ENCODE measurements around the gene EBNA1BP2. TPM values are rescaled to one million over a fixed set of nuclear protein-coding genes. Genes with fewer than 3 reads are reported as not detected.
A peak's percentile ranks its signal among the peaks of the same experiment; 100 is the strongest.

EBNA1BP2 gene
- total and polyA plus RNA-seq, 2 of the 13 experiments (the other 11 are each of a cell fraction or from before 2014, with no cell fraction given), result 27.1 to 102 TPM

DNA sequence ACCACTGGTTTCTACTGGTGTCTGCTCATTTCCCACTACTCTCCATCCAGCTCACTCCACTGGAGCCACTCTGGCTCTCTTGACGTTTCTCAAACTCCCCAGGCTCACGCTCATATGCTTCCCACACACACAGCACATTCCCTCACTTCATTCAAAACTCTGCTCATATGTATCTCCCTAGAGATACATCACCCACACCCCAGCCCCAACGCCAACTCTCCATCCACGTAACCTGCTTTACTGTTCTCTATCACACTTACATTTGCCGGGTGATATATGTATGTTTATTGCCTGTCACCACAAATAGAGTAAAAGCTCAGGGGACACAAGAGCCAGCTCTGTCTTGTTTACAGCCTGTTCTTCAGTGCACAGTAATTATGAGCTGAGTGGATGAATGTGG is 22.2 kb downstream of the EBNA1BP2 start:
- ChIA-PET POLR2A (no interaction called here), CTCF (ENCODE audit: low intra/inter-chr PET ratio, low total read pairs) (no interaction called here)
- no peak for DNase-seq (ENCODE audit: low spot score)
- Histone ChIP-seq H3K79me2 (ENCODE audit: insufficient read depth, low read length) (no peaks in the 10 kb centered on the region), H3K4me2 (ENCODE audit: low read depth, low read length) (no peak overlapping the region), H3K4me1 (ENCODE audit: insufficient read depth, low read length) (no peaks in the 10 kb centered on the region), H4K20me1 (ENCODE audit: insufficient read depth, low read length) (no peaks in the 10 kb centered on the region), H3K36me3 (replicated peaks in 1 of 2; ENCODE audit: control insufficient read depth in 1 of 2, insufficient read depth in 2 of 2, low read length in 2 of 2) (no peaks in the 10 kb centered on the region), H3K9me3 (ENCODE audit: low read length) (no peaks in the 10 kb centered on the region), H3K27ac (ENCODE audit: extremely low read length, insufficient read depth, low read length) (no peak overlapping the region), H3K9ac (ENCODE audit: insufficient read depth, low read depth, low read length) (no peak overlapping the region), H2AFZ (ENCODE audit: low read length) (no peak overlapping the region), H3K27me3 (ENCODE audit: control insufficient read depth in 1 of 2, insufficient read depth in 2 of 2, low read length in 2 of 2) (no peaks in the 10 kb centered on the region), H3K4me3 (replicated peaks in 1 of 3; ENCODE audit: insufficient read depth in 1 of 3, low read depth in 2 of 3, low read length in 3 of 3) (no peak overlapping the region)
- no peak for ATAC-seq
- intact Hi-C loops (cut with micrococcal nuclease; ENCODE audit: unreplicated experiment) (no loop called here), in situ Hi-C loops (cut with HindIII; ENCODE audit: extremely low pct_ligation_motif_present, low pct_unique_long_range_greater_than_20kb) (no loop called here)
- no peak for TF ChIP-seq GPN1 (CRISPR knock-in tag; IDR thresholded peaks at IDR 0.05; ENCODE audit: borderline replicate concordance)
- no peak for FAIRE-seq
- no TSS peak for BruUV-seq (replicated peaks)
- 37% methylated on average over 5 of the region's 5 CpGs for WGBS (ENCODE audit: low lambda C conversion rate)

GRCh38 chr1:43147625-43148327 is 24.3 kb downstream of the EBNA1BP2 start:
- H2AFZ ChIP-seq (ENCODE audit: low read length), result no peak overlapping the region
- WGBS (ENCODE audit: low lambda C conversion rate), result 77% methylated on average over 34 of the region's 47 CpGs
- TF ChIP-seq SIN3A (IDR thresholded peaks at IDR 0.05; ENCODE audit: borderline replicate concordance, low read depth, low read length), result peak; percentile 76; the same call in 1 of the 2 replicates
- TF ChIP-seq TMF1 (CRISPR knock-in tag; IDR thresholded peaks at IDR 0.05; ENCODE audit: low read depth), result no peak
- TF ChIP-seq HNRNPLL (IDR thresholded peaks at IDR 0.05; ENCODE audit: low read depth, low read length, poor library complexity, severe bottlenecking), result peak; percentile 99
- no peak for TF ChIP-seq TFDP2 (CRISPR knock-in tag; IDR thresholded peaks at IDR 0.05)
- TF ChIP-seq BHLHE40 (IDR thresholded peaks at IDR 0.05; ENCODE audit: low read length), result no peak
- TF ChIP-seq, protein P1, sequence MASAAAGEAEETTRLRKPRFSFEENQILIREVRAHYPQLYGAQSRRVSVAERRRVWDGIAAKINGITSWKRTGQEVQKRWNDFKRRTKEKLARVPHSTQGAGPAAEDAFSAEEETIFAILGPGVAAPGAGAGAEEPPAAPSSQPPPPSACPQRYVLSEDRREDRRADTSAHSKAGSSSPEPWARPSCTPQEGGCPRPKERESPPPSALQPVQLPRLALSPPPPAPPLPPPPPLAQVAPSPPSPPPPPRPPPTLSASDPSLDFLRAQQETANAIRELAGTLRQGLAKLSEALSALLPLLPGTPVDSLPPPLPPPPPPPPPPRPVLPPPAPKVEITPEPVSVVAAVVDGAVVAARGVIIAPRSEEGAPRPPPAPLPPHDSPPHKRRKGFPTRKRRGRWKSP (CRISPR knock-in tag; IDR thresholded peaks at IDR 0.05), result peak; percentile 46; the same call in 1 of the 2 replicates
- TF ChIP-seq CBX1 (IDR thresholded peaks at IDR 0.05; ENCODE audit: low read depth), result no peak
- no peak for TF ChIP-seq SNAPC2 (CRISPR knock-in tag; IDR thresholded peaks at IDR 0.05)
- TF ChIP-seq NAIF1 (CRISPR knock-in tag; IDR thresholded peaks at IDR 0.05; ENCODE audit: borderline replicate concordance), result peak; percentile 99
- TF ChIP-seq, protein P2, sequence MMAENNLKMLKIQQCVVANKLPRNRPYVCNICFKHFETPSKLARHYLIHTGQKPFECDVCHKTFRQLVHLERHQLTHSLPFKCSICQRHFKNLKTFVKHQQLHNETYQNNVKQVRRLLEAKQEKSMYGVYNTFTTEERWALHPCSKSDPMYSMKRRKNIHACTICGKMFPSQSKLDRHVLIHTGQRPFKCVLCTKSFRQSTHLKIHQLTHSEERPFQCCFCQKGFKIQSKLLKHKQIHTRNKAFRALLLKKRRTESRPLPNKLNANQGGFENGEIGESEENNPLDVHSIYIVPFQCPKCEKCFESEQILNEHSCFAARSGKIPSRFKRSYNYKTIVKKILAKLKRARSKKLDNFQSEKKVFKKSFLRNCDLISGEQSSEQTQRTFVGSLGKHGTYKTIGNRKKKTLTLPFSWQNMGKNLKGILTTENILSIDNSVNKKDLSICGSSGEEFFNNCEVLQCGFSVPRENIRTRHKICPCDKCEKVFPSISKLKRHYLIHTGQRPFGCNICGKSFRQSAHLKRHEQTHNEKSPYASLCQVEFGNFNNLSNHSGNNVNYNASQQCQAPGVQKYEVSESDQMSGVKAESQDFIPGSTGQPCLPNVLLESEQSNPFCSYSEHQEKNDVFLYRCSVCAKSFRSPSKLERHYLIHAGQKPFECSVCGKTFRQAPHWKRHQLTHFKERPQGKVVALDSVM (CRISPR knock-in tag; IDR thresholded peaks at IDR 0.05), result no peak
- peak; percentile 99 for TF ChIP-seq RBM22 (optimal IDR thresholded peaks at IDR 0.05; ENCODE audit: low read length)

More at GRCh38 chr1:43147625-43148327, 24.3 kb downstream of the EBNA1BP2 start:
- H3K27me3 ChIP-seq (ENCODE audit: control insufficient read depth in 1 of 2, insufficient read depth in 2 of 2, low read length in 2 of 2), result no peaks in the 10 kb centered on the region
- no peaks in the 10 kb centered on the region for H4K20me1 ChIP-seq (ENCODE audit: insufficient read depth, low read length)
- H3K79me2 ChIP-seq (ENCODE audit: insufficient read depth, low read length), result no peaks in the 10 kb centered on the region
- H3K9ac ChIP-seq (ENCODE audit: insufficient read depth, low read depth, low read length), result no peak overlapping the region
- no peaks in the 10 kb centered on the region for H3K36me3 ChIP-seq (replicated peaks in 1 of 2; ENCODE audit: control insufficient read depth in 1 of 2, insufficient read depth in 2 of 2, low read length in 2 of 2)
- H3K27ac ChIP-seq (ENCODE audit: extremely low read length, insufficient read depth, low read length), result no peak overlapping the region
- in situ Hi-C loops (cut with HindIII; ENCODE audit: extremely low pct_ligation_motif_present, low pct_unique_long_range_greater_than_20kb) (no loop called here), intact Hi-C loops (cut with micrococcal nuclease; ENCODE audit: unreplicated experiment) (no loop called here)
- H3K4me2 ChIP-seq (ENCODE audit: low read depth, low read length), result no peak overlapping the region; the same call in 1 of the 2 replicates
- ATAC-seq (peak; percentile 64), FAIRE-seq (no peak), DNase-seq (ENCODE audit: low spot score) (peak; percentile 6)
- H3K4me3 ChIP-seq (replicated peaks in 1 of 3; ENCODE audit: insufficient read depth in 1 of 3, low read depth in 2 of 3, low read length in 3 of 3), result no peak overlapping the region
- H3K9me3 ChIP-seq (ENCODE audit: low read length), result no peaks in the 10 kb centered on the region
- no peaks in the 10 kb centered on the region for H3K4me1 ChIP-seq (ENCODE audit: insufficient read depth, low read length)
- CTCF ChIA-PET (ENCODE audit: low intra/inter-chr PET ratio, low total read pairs), result no interaction called here
- no TSS peak for BruUV-seq (replicated peaks)
- POLR2A ChIA-PET, result no interaction called here
